DOHH2 (cell line): ENCODE data around the gene ZSWIM5.
"Not testable (repeated sequence)": the region's sequence is repeated elsewhere in the genome, so short reads cannot be mapped to it uniquely, and the experiment has no call there.

Source experiments
- H3F3A ChIP-seq: fragments of 200-600 bp; sonication (generic), shearing (Covaris generic); 2 replicates; pipeline ENCODE4 v1.6.0; 2016; ENCODE audit warnings: antibody characterized with exemption, mild to moderate bottlenecking; ENCODE audit not compliant: control insufficient read depth, insufficient read depth
- H3K27ac ChIP-seq: fragments of 200-600 bp; sonication (generic); 2 replicates; pipeline ENCODE4 v1.5.1; 2014; ENCODE audit warnings: low read depth, mild to moderate bottlenecking, low read length, moderate library complexity
- H3K27me3 ChIP-seq: fragments of 200-600 bp; sonication (generic); 2 replicates; pipeline ENCODE4 v1.6.1; 2014; ENCODE audit warnings: mild to moderate bottlenecking, low read length, mixed read lengths; ENCODE audit not compliant: control insufficient read depth
- H3K36me3 ChIP-seq: fragments of 200-600 bp; sonication (generic); 2 replicates; pipeline ENCODE4 v1.6.1; 2014; ENCODE audit warnings: mild to moderate bottlenecking, low read length, moderate library complexity, mixed read lengths; ENCODE audit not compliant: control insufficient read depth
- H3K4me1 ChIP-seq: fragments of 200-600 bp; sonication (generic); 2 replicates; pipeline ENCODE4 v1.6.1; 2014; ENCODE audit warnings: mild to moderate bottlenecking, low read length, mixed read lengths; ENCODE audit not compliant: control insufficient read depth
- H3K4me2 ChIP-seq: fragments of 200-600 bp; sonication (generic); 2 replicates; pipeline ENCODE4 v1.6.0; 2014; ENCODE audit warnings: mild to moderate bottlenecking, low read length, moderate library complexity
- H3K4me3 ChIP-seq: fragments of 200-600 bp; sonication (generic); 2 replicates; pipeline ENCODE4 v1.5.1; 2014; ENCODE audit warnings: mild to moderate bottlenecking, low read length, mixed read lengths
- H3K79me2 ChIP-seq: fragments of 200-600 bp; sonication (generic); 2 replicates; pipeline ENCODE4 v1.6.1; 2014; ENCODE audit warnings: mild to moderate bottlenecking, low read length, mixed read lengths; ENCODE audit not compliant: control insufficient read depth
- H3K9me2 ChIP-seq: fragments of 200-600 bp; sonication (generic); replicated peaks from 2 replicates; pipeline ENCODE4 v1.6.1; 2014; ENCODE audit warnings: mild to moderate bottlenecking, low read length, mixed read lengths; ENCODE audit not compliant: control insufficient read depth
- H3K9me3 ChIP-seq: fragments of 200-600 bp; sonication (generic); 2 replicates; pipeline ENCODE4 v1.6.1; 2014; ENCODE audit warnings: antibody characterized with exemption, low read length, mixed read lengths; ENCODE audit not compliant: control insufficient read depth, insufficient read depth
- H4K20me1 ChIP-seq: fragments of 200-600 bp; sonication (generic); 2 replicates; pipeline ENCODE4 v1.6.0; 2014; ENCODE audit warnings: low read depth, mild to moderate bottlenecking, antibody characterized with exemption, low read length, moderate library complexity; ENCODE audit not compliant: control insufficient read depth, insufficient read depth
- CTCF ChIP-seq: fragments of 200-600 bp; sonication (generic); IDR thresholded peaks from one replicate; pipeline ENCODE4 v1.5.1; 2014; ENCODE audit warnings: antibody characterized with exemption, mild to moderate bottlenecking, low read depth, low read length; ENCODE audit not compliant: poor library complexity, severe bottlenecking
- EZH2phosphoT487 ChIP-seq: fragments of 200-600 bp; sonication (generic); IDR thresholded peaks from 2 replicates; pipeline ENCODE4 v1.6.1; 2017; ENCODE audit warnings: borderline replicate concordance, mild to moderate bottlenecking, antibody characterized with exemption, low read length, moderate library complexity, mixed read lengths

The ZSWIM5 gene

GRCh38 chr1:45205910-45206721 is at the start of gene ZSWIM5:
TSS of gene ZSWIM5 (minus strand) at chr1:45206605. CDS start at chr1:45206350, 255 bp downstream.
- no peaks in the 10 kb centered on the region for H3K36me3 ChIP-seq
- H3K27me3 ChIP-seq: peaks cover 55% of the 10 kb centered on the region
- no peaks in the 10 kb centered on the region for H3K9me2 ChIP-seq
- peak within 1 kb of the TSS; percentile 65 for H3K4me3 ChIP-seq
- TF ChIP-seq CTCF (no peak), EZH2phosphoT487 (peak; percentile 95)
- no peak within 1 kb of the TSS for H3K27ac ChIP-seq
- no peaks in the 10 kb centered on the region for H3K79me2 ChIP-seq
- H3K4me1 ChIP-seq: peaks cover 4% of the 10 kb centered on the region; the same call in 1 of the 2 replicates
- H3K4me2 ChIP-seq: peak within 1 kb of the TSS; percentile 68
- no peaks in the 10 kb centered on the region for H3K9me3 ChIP-seq
- no peaks in the 10 kb centered on the region for H4K20me1 ChIP-seq
- no peaks in the 10 kb centered on the region for H3F3A ChIP-seq

GRCh38 chr1:45254490-45254889 is 48.1 kb upstream of the ZSWIM5 start:
- Histone ChIP-seq H3K27ac (no peak overlapping the region), H3K79me2 (no peaks in the 10 kb centered on the region), H3K36me3 (no peaks in the 10 kb centered on the region), H3K4me2 (no peak overlapping the region), H4K20me1 (no peaks in the 10 kb centered on the region), H3K9me3 (peaks cover 16% of the 10 kb centered on the region), H3K27me3 (peaks cover 13% of the 10 kb centered on the region), H3K4me1 (no peaks in the 10 kb centered on the region), H3K9me2 (no peaks in the 10 kb centered on the region), H3F3A (no peaks in the 10 kb centered on the region), H3K4me3 (no peak overlapping the region)
- no peak for TF ChIP-seq EZH2phosphoT487
- no peak for TF ChIP-seq CTCF

- no peak for TF ChIP-seq CTCF
- no peak for TF ChIP-seq EZH2phosphoT487
- Histone ChIP-seq H3K4me2 (no peak overlapping the region), H3K4me1 (no peaks in the 10 kb centered on the region), H3K79me2 (no peaks in the 10 kb centered on the region), H3K4me3 (no peak overlapping the region), H3K9me3 (no peaks in the 10 kb centered on the region), H3F3A (no peaks in the 10 kb centered on the region), H3K27me3 (peaks cover 13% of the 10 kb centered on the region), H4K20me1 (no peaks in the 10 kb centered on the region), H3K27ac (no peak overlapping the region), H3K9me2 (no peaks in the 10 kb centered on the region), H3K36me3 (no peaks in the 10 kb centered on the region)
Measured at GRCh38 chr1:45250544-45250943, 44.1 kb upstream of the ZSWIM5 start.

GRCh38 chr1:45248004-45248403 is 41.6 kb upstream of the ZSWIM5 start:
- not testable (repeated sequence) for H3K9me3 ChIP-seq, H3K9me2 ChIP-seq, H3K4me2 ChIP-seq, H3K4me3 ChIP-seq, H3K27ac ChIP-seq, H3K36me3 ChIP-seq, H3F3A ChIP-seq, H3K79me2 ChIP-seq, H4K20me1 ChIP-seq, H3K4me1 ChIP-seq
- H3K27me3 ChIP-seq: peaks cover 10% of the 10 kb centered on the region
